Smooth muscle cell of the umbilical artery (primary cell): ENCODE data around the gene OR2B2. TPM values are rescaled to one million over a fixed set of nuclear protein-coding genes. Genes with fewer than 3 reads are reported as not detected.

ENCODE experiments used
- total RNA-seq: library from RNA; depleted of rRNA; stranded (reverse); fragments of >200 nt; gene quantifications from 2 replicates; pipeline ENCODE4 v1.2.3, GENCODE V29; 2014

Gene OR2B2
- not detected in 2 replicates for total RNA-seq

GRCh38 chr6:27911956-27912446 lies at the start of gene OR2B2:
TSS of gene OR2B2 (minus strand) at chr6:27912396. CDS start at chr6:27912319, 77 bp downstream.

GRCh38 chr6:27956941-27957340 lies 44.7 kb upstream of the OR2B2 start, which contains the start of gene OR2B6:
TSS of gene OR2B6 (plus strand) at chr6:27957241. CDS start at chr6:27957241, 0 bp downstream.

Other genes starting within 250 kb of the OR2B2 start
- gene OR2B6, start 44.8 kb upstream of the OR2B2 start, total RNA-seq: not detected in 2 replicates
- gene ZNF165, start 168.2 kb upstream of the OR2B2 start, total RNA-seq: 0.18 and 0.30 TPM in 2 replicates
- gene ZSCAN16, start 212.2 kb upstream of the OR2B2 start, total RNA-seq: 1.4 and 2.4 TPM in 2 replicates
- 20.2 and 22.2 TPM in 2 replicates for gene ZKSCAN8, start 229.5 kb upstream of the OR2B2 start, total RNA-seq